ENCODE results near the gene PDIK1L.

PDIK1L gene

DNA sequence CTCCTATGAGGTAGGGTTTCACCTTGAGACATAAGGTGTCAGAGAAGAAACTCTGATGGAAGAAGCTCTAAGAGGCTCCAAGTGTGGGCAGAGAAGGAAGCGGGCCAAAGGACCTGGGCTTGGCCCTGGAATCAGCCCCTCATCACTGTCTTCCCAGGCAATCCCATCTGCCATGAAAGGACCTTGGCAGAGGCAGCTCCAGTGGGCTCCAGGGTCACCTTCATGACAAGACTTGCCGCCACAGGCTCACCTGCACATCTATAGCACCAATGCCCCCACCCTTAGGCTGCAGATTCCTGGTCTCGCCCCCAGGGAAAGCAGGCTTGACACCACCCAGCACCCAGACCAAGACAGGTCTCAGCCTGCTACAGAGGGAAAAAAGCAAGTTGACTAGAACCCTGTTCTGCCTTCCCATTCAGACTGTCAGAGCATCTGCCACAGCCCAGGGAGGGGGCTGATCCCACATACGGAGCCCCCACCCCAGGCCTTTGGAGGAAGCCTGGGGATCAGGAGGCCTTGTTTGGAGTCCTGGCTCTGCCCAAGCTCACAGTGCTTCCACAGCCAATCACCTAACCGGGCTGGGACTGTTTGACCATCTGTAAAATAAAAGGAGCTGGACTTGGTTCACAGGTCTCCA lies 46.8 kb downstream of the PDIK1L start:
- DNase-seq = no peak

DNA sequence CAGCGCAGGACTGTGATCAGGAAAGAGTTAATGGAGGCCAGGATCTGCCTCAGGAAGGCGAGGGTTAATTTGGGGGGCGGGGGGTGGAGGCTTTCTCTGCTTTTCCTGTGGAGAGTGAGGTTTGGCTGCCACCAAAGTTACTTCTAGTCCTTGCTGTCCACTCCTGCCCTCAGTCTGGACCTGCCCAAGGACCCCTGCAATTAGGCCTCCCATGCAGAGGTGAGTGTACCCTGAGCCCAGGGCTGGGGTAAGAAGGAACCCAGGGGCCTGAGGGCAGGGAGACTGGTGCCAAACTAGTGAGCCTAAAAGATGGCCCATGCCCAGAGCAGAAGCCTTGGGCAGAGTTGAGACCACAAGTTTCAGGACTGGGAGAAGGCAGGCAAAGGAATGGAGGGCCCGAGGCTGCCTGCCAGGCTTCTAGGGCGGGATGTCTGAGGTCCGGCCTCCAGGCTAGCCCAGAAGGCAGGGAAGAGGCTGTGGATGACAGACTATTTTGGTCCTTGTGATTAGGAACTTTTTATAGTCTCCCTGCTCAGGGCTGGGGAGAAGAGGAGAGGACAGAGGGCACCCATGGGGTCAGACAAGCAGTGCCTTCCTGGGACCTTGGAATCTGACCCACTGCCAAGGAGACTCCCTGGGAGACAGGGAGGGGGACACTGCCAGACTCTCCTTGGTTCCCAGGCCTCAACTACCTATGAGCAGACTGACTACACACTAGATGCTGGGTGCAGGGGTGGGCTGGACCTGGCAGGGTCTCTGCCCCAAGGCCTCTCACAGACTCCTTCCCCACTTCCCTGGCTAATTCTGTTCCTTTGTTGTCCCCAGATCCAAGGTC lies 47.5 kb downstream of the PDIK1L start, which contains the start of gene FAM110D:
Gene FAM110D, plus strand, starts transcription at position 172 of the 835 bp plus-strand sequence. CDS start 2,213 bp downstream, outside the sequence.
- peak; percentile 59 for DNase-seq

DNA sequence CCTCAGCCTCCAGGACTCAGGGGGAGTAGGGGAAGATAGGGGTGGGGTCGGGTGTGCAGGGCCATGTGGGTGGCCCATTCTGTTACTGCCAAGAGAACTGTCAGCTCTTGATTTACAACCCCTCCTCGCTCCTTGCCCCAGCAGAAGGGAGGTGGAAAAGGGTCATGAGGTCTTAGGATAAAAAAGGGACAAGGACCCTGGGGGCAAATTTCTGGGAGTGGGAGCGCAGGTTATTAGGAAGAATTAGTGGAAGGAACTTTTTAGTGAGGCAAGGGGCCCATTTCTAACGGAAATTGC lies 48.1 kb downstream of the PDIK1L start:
- DNase-seq = no peak

DNA sequence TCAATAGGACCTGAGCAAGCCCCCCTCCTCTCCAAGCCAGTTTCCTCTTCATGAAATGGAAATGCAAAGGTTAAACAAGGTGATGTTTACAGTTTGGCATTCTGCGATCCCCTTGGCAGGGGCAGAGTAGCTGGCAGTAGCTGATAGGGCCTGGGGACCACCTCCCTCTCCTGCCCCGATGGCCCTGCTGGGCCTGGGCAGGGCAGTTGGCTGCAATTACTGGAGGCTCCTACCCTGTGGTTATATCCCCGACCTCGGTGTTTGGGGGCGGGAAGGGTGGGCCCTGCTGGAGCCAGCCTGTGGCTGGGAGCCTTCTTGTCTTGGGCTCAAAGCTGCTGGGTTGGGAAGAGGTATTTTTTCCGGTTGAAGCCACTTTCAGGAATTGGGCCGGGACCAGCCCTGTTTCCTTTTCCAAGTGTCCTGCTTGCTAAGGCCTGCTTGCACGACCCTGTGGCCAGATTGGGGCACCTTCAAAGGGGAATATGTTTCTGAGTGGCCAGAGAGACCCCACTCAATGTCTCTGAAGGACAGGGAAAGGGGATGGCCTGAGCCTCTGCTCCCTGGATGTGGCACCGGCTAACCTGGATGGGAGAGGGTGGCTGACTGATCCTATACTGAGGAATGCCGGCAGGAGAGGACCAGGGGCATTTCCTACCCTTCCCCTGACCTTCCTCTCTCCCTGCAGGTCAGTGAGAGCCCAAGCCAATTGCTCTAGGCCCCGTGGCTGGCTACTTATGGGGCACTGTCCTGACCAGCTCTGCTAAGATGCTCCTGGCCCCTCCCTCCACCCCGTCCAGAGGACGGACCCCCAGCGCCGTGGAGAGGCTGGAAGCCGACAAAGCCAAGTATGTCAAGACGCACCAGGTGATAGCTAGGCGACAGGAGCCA lies 49.1 kb downstream of the PDIK1L start:
- DNase-seq = no peak

DNA sequence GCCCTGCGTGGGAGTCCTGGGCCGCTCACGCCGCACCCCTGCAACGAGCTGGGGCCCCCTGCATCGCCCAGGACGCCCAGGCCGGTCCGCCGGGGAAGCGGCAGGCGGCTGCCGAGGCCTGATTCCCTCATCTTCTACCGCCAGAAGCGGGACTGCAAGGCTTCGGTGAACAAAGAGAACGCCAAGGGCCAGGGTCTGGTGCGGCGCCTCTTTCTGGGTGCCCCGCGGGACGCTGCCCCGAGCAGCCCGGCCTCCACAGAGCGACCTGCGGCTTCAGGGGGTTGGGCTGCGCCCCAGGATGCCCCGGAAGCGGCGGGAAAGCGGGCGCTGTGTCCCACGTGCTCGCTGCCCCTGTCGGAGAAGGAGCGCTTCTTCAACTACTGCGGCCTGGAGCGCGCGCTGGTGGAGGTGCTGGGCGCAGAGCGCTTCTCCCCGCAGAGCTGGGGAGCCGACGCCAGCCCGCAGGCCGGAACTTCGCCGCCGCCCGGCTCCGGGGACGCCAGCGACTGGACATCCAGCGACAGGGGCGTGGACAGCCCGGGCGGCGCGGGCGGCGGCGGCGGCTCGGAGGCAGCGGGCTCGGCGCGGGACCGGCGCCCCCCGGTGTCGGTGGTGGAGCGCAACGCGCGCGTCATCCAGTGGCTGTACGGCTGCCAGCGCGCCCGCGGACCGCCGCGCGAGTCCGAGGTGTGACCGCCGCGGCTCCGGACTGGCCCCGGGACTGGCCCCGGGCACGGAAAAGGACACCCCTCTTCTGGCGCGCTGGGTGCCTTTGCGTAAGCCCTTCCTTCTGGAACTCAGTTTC lies 50.0 kb downstream of the PDIK1L start:
- DNase-seq = peak; percentile 68

DNA sequence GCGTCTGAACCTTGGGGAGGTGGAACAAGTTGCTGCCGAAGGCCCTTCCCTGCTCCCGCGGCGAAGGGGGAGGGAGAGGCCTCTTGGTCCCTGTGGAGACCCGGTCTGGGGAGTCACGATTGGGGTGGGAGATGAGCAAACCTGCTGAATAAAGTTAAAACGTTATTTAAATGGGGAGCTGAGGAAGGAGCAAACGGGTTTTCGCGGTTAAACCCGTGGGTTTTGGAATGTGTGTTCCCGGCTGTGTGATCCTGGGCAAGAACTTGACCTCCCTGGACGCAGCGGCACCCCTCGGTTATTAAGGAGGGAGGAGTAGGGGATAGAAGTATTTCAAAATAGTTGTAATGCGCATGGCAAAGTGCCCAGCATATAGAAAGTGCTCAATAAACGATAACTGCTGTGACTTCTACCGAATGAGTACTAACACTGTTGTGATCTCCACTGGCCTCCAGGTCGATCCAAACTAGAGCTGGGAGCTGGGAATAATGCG lies 50.6 kb downstream of the PDIK1L start:
- DNase-seq = no peak

DNA sequence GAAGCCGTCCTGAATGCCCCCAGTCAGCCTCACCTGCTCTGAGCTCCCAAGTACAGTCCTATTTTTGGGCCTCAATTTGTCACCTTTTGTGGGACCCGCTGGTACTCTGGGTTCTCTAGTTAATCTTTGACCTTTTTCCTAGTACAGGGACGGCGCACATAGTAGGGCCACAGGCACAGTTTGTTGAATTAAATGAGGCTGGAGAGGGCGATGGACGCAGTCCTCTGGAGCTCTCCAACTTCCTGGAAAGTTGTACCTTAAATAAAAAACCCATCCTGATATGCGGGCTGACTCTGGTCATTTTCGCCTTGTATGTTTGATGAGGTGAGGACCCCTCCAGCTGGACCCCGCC lies 52.0 kb downstream of the PDIK1L start:
- DNase-seq = no peak

DNA sequence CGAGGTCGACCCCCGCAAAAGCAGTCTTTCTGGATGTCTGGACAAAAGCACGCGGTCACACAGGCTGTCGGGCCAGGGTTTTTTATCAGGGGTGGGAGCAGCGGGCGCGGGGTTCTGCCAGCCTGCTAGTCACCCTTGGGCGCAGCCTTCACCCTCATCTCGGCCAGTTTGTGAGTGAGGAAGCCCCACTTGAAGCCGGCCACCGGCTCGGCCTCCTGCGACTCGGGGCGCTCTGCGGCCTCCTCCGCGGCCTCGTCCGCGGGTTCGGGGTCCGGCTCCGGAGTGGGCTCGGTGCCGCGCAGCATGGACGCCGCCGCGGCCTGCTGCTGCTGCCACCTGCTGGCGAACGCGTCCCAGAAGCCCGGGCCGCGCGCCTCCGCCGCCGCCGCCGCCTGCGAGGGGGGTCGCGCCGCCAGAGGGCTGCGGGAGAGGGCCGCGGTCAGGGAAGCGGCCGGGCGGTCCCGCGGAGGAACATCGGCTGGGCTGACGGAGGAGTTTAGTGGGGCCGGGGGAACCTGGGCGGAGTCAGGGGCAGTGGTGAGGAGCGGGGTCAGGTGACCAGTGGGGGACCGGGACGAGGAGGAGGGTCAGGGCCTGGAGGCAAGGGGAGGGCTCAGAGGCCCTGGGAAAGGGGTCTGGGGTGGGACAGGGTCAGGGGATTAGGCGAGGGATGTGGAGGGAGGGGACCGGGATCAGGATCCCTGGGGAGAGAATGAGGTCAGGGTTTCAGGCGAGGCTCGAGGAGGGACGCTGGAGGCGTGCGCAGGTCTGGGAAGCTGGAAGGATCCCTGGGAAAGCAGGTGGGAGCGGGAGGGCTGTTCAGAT lies 52.6 kb downstream of the PDIK1L start:
- peak; percentile 56 for DNase-seq

DNA sequence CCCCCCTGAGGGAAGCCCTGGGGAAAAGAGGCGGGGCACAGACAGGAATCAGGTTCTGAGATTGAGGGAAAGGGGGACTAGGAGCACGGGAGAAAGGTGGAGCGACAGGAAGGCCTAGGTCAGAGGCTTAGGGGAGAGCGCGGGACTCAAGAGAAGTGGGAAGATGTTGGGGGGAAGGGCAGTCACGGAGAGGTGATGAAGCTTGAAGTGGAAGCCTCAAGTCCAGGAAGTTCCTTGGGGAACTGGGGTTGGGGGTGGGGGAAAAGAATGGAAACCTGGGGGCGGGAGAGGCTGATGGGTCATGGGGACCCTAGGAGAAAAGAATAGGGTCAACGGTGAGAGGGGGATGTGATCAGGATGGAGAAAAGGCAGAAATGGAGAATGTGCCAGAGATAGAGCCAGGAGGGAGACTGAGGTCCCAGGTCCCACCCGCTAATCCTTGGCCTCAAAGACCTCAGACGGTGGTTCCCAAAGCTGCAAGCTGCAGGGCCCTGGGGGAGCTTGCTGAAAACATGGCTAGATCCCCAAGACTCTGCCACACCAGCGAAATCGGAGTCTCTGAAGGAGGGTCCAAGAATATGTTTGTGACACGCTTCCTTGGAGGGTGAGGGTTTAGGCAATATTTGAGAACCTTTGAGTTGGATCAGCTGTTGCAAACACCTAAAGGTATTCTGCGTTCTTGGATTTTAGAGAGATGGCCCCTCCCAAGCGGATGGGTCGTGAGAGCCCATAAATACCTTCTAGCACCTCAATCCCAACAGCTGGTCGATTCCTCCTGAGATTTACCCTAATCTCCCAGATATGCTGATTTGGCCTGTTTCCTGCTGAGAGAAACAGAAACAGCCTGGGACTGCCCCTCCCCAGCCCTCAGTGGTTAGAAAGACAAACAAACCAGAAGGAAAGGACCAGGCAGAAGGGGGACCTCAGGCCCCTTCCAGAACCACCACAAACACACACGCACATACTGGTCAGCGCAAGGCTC lies 53.5 kb downstream of the PDIK1L start:
- DNase-seq = no peak

DNA sequence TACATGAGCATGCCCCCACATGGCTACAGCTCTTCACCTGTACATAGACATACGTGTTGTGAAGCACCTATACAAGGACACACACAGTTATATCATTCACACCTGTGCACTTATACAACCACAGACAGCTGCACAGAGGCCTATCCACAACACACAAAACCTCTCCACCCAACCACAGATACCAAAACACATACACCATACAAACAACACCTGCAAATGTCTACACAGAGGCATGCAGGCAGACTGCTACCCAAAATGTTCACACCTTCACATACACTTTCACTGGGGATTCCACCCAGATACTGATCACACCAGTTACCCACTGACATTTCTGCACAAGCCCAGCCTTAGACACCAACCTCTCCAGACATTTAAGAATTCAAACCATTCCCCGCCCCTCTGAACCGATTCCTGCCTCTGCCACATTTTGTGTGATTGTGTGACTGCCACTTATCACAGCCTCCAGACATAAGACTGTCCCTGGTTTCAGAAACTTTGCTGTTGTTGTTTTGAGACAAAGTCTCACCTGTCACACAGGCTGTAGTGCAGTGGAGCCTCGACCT lies 55.2 kb downstream of the PDIK1L start:
- no peak for DNase-seq

DNA sequence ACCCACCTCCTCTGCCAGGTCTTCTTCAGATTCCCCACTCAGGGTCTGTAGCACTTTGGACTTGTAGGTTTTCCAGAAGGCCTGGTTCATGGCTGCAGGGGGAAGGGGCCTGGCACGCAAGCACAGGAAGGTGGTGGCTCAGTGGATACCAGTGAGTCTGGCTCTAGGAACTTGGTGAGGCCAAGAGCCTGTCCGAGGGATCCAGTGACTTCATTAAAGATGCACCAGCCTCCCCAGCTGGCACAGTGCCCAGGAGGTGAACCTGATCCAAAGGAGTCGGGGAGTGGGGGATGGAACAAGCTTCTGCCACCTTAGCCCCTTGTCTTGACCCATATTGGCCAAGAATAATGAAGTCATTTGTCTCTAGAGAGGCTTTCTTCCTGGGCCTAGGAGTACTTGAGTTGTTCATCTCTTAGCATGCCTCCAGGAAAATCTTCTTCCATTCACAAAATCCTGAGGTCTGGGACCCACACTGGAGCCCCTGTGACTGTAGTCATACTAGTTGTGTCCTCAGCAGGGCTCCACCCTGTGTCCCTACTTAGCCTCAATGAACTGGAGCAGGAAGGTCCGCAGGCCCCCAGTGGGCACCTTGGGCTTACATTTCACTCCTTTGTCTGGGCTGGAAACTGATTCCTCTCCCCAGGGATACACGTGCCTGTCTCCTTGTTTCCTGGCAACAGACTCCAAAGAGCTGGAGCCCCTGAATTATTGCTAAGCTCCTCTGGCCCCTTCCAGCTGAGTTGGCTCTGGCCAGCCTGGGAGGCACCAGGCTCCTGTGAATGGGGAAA lies 57.0 kb downstream of the PDIK1L start, which contains the start of gene C1orf232:
Gene C1orf232, minus strand, starts transcription at position 554 of the 788 bp plus-strand sequence. Its CDS starts 464 bp downstream, at position 90.
- DNase-seq = no peak

DNA sequence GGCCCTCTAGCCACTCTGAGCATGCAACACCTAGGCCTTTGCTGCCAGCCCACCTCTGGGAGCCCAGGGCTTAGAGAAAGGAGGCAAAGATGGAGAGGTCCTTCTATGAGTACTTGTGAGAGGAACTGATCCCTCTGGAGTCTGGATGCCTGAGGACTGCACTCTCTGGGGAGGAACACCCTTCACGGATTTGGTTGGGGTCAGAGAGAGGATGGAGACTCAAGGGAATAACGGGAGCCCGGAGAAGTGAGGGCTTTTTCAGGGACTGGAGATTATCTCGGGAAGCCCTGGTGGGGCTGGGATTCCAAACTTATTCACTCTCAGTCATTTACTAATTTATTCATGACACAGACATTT lies 57.6 kb downstream of the PDIK1L start:
- no peak for DNase-seq

DNA sequence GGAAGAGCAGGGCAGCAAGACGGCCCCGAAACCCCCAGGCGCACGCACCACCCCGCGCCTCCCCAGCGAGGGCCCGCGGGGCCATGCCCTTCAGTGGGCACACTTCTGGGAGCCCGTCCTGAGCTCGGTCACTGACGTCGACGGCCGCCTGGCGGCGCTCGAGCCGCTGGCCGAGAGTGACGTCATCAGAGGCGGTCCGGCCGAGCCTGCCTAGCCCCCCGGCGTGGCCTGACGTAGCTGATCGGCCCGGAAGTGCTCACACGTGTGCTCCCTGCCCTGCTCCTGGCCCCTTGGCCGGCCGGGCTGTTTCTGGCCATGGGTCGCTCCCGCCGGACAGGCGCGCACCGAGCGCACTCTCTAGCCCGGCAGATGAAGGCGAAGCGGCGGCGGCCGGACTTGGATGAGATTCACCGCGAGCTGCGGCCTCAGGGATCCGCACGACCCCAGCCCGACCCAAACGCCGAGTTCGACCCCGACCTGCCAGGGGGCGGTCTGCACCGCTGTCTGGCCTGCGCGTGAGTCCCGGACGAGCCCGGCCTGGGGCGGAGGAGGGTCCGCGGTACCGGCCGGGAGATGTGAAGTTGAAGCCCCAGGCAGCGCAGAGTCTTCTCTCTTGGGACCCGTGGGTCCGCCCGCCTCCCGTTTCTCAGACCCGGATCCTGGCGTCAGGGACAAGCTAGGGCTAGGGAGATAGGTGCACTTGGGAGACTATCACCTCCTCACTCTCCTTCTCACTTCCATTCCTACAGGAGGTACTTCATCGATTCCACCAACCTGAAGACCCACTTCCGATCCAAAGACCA lies 58.2 kb downstream of the PDIK1L start, which contains the start of gene ZNF593:
Gene ZNF593, plus strand, starts transcription at position 240 of the 803 bp plus-strand sequence. Its CDS starts 76 bp downstream, at position 316.
- peak; percentile 93 for DNase-seq

DNA sequence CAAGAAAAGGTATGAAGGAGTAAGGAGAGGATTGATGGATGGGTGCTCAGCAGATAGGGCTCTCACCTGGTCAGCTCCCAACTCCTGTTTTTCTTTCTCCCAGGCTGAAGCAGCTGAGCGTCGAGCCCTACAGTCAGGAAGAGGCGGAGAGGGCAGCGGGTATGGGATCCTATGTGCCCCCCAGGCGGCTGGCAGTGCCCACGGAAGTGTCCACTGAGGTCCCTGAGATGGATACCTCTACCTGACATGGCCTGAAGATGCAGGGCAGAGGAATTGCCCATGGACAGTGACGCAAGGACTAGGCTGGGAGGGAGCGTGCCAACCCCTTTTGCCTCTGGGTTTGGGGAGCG lies 58.8 kb downstream of the PDIK1L start:
- DNase-seq = no peak

DNA sequence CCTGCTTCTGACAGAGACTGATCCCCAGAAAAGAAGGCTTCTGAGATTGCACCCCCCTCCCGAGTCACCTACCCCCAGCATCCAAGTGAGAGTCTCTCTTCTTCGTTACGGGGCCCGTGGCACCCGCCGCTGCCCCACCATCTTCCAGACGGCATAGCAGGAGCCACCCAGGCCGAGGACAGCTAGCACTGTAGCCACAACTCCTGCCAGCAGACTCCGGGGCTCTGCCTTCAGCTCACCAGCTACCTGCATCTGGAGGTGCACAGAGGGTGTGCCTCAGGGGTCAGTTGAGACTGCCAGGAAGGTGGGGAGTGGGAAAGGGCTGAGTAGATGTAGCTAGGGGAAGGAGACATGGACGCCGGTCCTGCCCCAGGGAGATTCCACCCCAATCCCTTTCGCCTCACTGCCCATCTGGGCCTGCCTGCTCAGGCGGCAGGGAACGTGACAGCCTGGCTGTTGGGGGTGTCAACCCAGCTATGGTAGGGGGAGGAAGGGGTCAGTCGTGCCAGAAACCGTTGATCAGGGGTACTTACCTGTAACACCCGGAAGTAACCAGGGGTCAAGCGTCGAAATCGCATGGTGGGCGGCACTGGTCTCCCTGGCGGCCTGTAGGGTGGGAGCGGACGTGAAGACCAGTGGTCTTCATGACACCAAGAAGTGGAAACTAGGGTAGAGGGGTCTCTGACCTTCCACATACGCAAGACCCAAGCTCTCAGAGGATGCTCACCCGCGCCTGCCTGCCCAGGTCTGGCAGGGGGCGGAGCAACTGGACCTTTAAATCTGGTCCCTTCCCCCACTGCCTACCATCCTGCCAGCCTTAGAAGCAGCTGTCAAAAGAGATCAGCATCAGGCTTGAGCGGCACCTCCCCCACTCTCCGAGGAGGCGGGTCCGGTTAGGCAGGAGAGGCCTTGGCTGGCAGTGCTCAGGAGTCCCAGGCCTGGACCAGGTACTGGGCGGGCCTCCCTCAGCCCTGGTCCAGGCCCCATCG lies 59.8 kb downstream of the PDIK1L start, which contains the start of gene ZNF593OS:
Gene ZNF593OS, minus strand, starts transcription at position 749 of the 989 bp plus-strand sequence. Its CDS starts 171 bp downstream, at position 578.
- DNase-seq = no peak

Measured in right hindlimb (tissue), 1 donor.